Endometrial microvascular endothelial cells (primary cell): Measurements from ENCODE around the gene ZFYVE21. TPM values are rescaled to one million over a fixed set of nuclear protein-coding genes. Genes with fewer than 3 reads are reported as not detected.

Experiments
- in situ Hi-C: cut with HindIII; loops from 2 replicates; pipeline ENCODE4 v1.10.0; 2017; ENCODE audit warnings: low sequenced_read_pairs, low pct_unique_long_range_greater_than_20kb; ENCODE audit errors: inconsistent ontology term
- total RNA-seq: library from RNA; depleted of rRNA; stranded (reverse); fragments of >200 nt; gene quantifications from one replicate; pipeline ENCODE4 v1.2.3, GENCODE V29; 2015; ENCODE audit errors: inconsistent ontology term

ZFYVE21 gene
- total RNA-seq, 1 donor from 2014 or later = 67.1 TPM

- in situ Hi-C loops = no loop called here
Measured at GRCh38 chr14:103702497-103703432, 12.8 kb upstream of the ZFYVE21 start.

- in situ Hi-C loops = no loop called here
Measured at GRCh38 chr14:103703433-103704385, 11.9 kb upstream of the ZFYVE21 start.

GRCh38 chr14:103704708-103705107 is 10.9 kb upstream of the ZFYVE21 start:
- in situ Hi-C loops = no loop called here

GRCh38 chr14:103705118-103705503 is 10.5 kb upstream of the ZFYVE21 start:
- in situ Hi-C loops = no loop called here

- in situ Hi-C loops = no loop called here
Measured at GRCh38 chr14:103705504-103706284, 9.9 kb upstream of the ZFYVE21 start.

- in situ Hi-C loops = no loop called here
Measured at GRCh38 chr14:103706551-103707328, 8.9 kb upstream of the ZFYVE21 start.

GRCh38 chr14:103707329-103708263 is 8.0 kb upstream of the ZFYVE21 start:
- in situ Hi-C loops = no loop called here

- in situ Hi-C loops = no loop called here
Measured at GRCh38 chr14:103708750-103709187, 6.8 kb upstream of the ZFYVE21 start.

- in situ Hi-C loops = no loop called here
Measured at GRCh38 chr14:103709814-103710213, 5.8 kb upstream of the ZFYVE21 start.

- in situ Hi-C loops = no loop called here
Measured at GRCh38 chr14:103710771-103711377, 4.7 kb upstream of the ZFYVE21 start.

GRCh38 chr14:103711516-103712431 is 3.8 kb upstream of the ZFYVE21 start:
- in situ Hi-C loops = no loop called here

GRCh38 chr14:103712633-103713247 is 2.9 kb upstream of the ZFYVE21 start:
- in situ Hi-C loops = no loop called here

GRCh38 chr14:103713304-103714062 is 2.1 kb upstream of the ZFYVE21 start:
- in situ Hi-C loops = no loop called here

GRCh38 chr14:103714063-103714724 is 1.4 kb upstream of the ZFYVE21 start:
- in situ Hi-C loops = no loop called here
